Testis (tissue), 3 donors: ENCODE results near the gene LANCL2. TPM values are rescaled to one million over a fixed set of nuclear protein-coding genes. Genes with fewer than 3 reads are reported as not detected.
A peak's percentile ranks its signal among the peaks of the same experiment; 100 is the strongest.

Experiments used
- DNase-seq: peaks from one replicate; pipeline ENCODE4 v3.0.0-alpha.2; 2019
- H3K27ac ChIP-seq, 2 donors: fragments of 200-600 bp; sonication (generic); one replicate each; pipeline ENCODE4 v1.5.1; 2019
- H3K27me3 ChIP-seq: fragments of 200-600 bp; sonication (generic); one replicate; pipeline ENCODE4 v1.5.1; 2019
- H3K36me3 ChIP-seq: fragments of 200-600 bp; sonication (generic); one replicate; pipeline ENCODE4 v1.5.1; 2017; ENCODE audit warnings: low read depth; ENCODE audit errors: missing control alignments
- H3K4me1 ChIP-seq: fragments of 200-600 bp; sonication (generic); one replicate; pipeline ENCODE4 v1.5.1; 2019
- H3K4me3 ChIP-seq, 2 donors: fragments of 200-600 bp; sonication (generic); one replicate each; pipeline ENCODE4 v1.5.1; 2017 to 2019
- H3K9me3 ChIP-seq: fragments of 200-600 bp; sonication (generic); one replicate; pipeline ENCODE4 v1.5.1; 2017
- CTCF ChIP-seq, 3 experiments: fragments of 450-650 bp in 2 of 3; fragments of 200-600 bp in 1 of 3; sonication (generic) in 1 of 3; IDR thresholded peaks; one replicate each; pipeline ENCODE4 v1.5.1; 2016 to 2019; ENCODE audit warnings: antibody characterized with exemption in 3 of 3, mild to moderate bottlenecking in 2 of 3, moderate library complexity in 1 of 3
- POLR2A ChIP-seq: fragments of 450-650 bp; IDR thresholded peaks from one replicate; pipeline ENCODE4 v1.6.1; 2017; ENCODE audit warnings: antibody characterized with exemption, mild to moderate bottlenecking, moderate library complexity
- WGBS, 2 donors: methylation state at CpG; one replicate each; pipeline ENCODE4 v1.1.5; 2018; 5-methylcytosine and 5-hydroxymethylcytosine counted together
- intact Hi-C: fragments of 100-400 bp; cut with DNase I; formaldehyde crosslinking; loops from one replicate; pipeline ENCODE4 v1.15.1; 2023; ENCODE audit warnings: low total_unique reads
- polyA plus RNA-seq: library from polyadenylated mRNA; stranded (reverse); fragments of 350-450 nt; fragmentation: Illumina TruSeq; extraction: RNeasy Lipid Tissue Mini Kit (QIAGEN cat#74804); gene quantifications from one replicate; pipeline ENCODE4 v1.2.3, GENCODE V29; 2014; ENCODE audit warnings: low read depth, low replicate concordance; ENCODE audit not compliant: insufficient read depth
- total RNA-seq, 2 donors: library from RNA; depleted of rRNA; stranded (reverse); fragments of >200 nt; gene quantifications; one replicate each; pipeline ENCODE4 v1.2.3, GENCODE V29; 2016

Gene LANCL2
- total and polyA plus RNA-seq, 3 donors from 2014 or later = 49.0 to 59.7 (median 50.5) TPM

GRCh38 chr7:55360486-55360885, 4.7 kb upstream of the LANCL2 start:
- intact Hi-C loops = no loop called here
- Histone ChIP-seq H3K36me3 (no peaks in the 10 kb centered on the region), H3K4me1 (no peaks in the 10 kb centered on the region), H3K27me3 (no peaks in the 10 kb centered on the region), H3K9me3 (no peaks in the 10 kb centered on the region), H3K27ac (no peak overlapping the region), H3K4me3 (no peak overlapping the region)
- WGBS, 2 donors = 68 to 77% methylated on average over 2 of the region's 2 CpGs
- peak; percentile 42 for DNase-seq
- TF ChIP-seq CTCF (IDR thresholded peaks at IDR 0.05) (no peak), POLR2A (no peak)

GRCh38 chr7:55361560-55361959, 3.6 kb upstream of the LANCL2 start:
- WGBS, 2 donors = 76 to 77% methylated on average over 5 to 6 of the region's 6 CpGs

GRCh38 chr7:55362927-55363326, 2.2 kb upstream of the LANCL2 start:
- intact Hi-C loops = no loop called here
- TF ChIP-seq CTCF (IDR thresholded peaks at IDR 0.05) = no peak
- no peak for TF ChIP-seq POLR2A
- WGBS, 2 donors = 28 to 61% methylated on average over 5 to 20 of the region's 20 CpGs
- Histone ChIP-seq H3K27me3 (no peaks in the 10 kb centered on the region), H3K9me3 (no peaks in the 10 kb centered on the region), H3K36me3 (no peaks in the 10 kb centered on the region), H3K27ac (no peak overlapping the region), H3K4me1 (peaks cover 13% of the 10 kb centered on the region), H3K4me3 (no peak overlapping the region)
- no peak for DNase-seq

More at GRCh38 chr7:55361560-55361959, 3.6 kb upstream of the LANCL2 start:
- Histone ChIP-seq H3K4me1 (no peaks in the 10 kb centered on the region), H3K27ac (no peak overlapping the region), H3K36me3 (no peaks in the 10 kb centered on the region), H3K9me3 (no peaks in the 10 kb centered on the region), H3K27me3 (no peaks in the 10 kb centered on the region), H3K4me3 (no peak overlapping the region)
- intact Hi-C loops = no loop called here
- no peak for TF ChIP-seq POLR2A
- TF ChIP-seq CTCF (IDR thresholded peaks at IDR 0.05) = no peak
- DNase-seq = no peak

GRCh38 chr7:55363386-55364170, 1.6 kb upstream of the LANCL2 start:
- H3K36me3 ChIP-seq = no peaks in the 10 kb centered on the region
- WGBS, 2 donors = 58 to 77% methylated on average over 20 to 25 of the region's 25 CpGs
- H3K9me3 ChIP-seq = no peaks in the 10 kb centered on the region
- DNase-seq = no peak
- H3K4me1 ChIP-seq = peaks cover 14% of the 10 kb centered on the region
- no peak overlapping the region for H3K27ac ChIP-seq
- intact Hi-C loops = no loop called here
- TF ChIP-seq CTCF (IDR thresholded peaks at IDR 0.05) (no peak), POLR2A (no peak)
- H3K27me3 ChIP-seq = no peaks in the 10 kb centered on the region
- H3K4me3 ChIP-seq = no peak overlapping the region
